PFSK-1 (cell line): ENCODE data around the gene ZNF710.

Experiments used
- SIN3A ChIP-seq: IDR thresholded peaks from 2 replicates; pipeline ENCODE4 v1.6.1; 2012; ENCODE audit warnings: mild to moderate bottlenecking, low read length, moderate library complexity, borderline replicate concordance; ENCODE audit not compliant: insufficient read depth
- TF ChIP-seq, protein P1 (sequence below), 2 experiments: IDR thresholded peaks; 2 replicates each; pipeline versions ENCODE4 v1.6.1 to v1.8.0; 2011 to 2012; ENCODE audit warnings: low read depth in 2 of 2, low read length in 2 of 2, control low read depth in 1 of 2, inconsistent platforms in 1 of 2, mild to moderate bottlenecking in 1 of 2, moderate library complexity in 1 of 2; ENCODE audit not compliant: insufficient read depth in 1 of 2

DNA sequence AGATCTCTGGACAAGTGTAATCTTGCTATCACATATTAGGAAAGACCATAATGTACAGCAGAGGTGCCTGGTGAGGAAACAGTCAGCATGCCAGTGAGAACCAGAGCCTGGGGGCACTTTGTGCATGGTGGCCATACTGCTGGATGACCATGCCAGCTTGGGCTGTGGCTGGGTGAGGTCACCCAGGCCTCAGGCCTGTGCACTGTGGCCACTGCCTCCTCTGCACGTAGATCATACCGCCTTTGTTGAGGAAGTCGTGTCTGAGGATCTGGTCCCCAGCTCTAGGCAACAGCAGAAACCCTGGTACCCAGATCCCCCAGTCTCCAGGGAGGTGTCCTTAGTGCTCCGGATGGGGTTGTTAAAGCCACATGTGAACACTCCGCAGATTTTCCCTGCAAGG, 38.9 kb downstream of the ZNF710 start:
- no peak for TF ChIP-seq SIN3A
- TF ChIP-seq, protein P1, sequence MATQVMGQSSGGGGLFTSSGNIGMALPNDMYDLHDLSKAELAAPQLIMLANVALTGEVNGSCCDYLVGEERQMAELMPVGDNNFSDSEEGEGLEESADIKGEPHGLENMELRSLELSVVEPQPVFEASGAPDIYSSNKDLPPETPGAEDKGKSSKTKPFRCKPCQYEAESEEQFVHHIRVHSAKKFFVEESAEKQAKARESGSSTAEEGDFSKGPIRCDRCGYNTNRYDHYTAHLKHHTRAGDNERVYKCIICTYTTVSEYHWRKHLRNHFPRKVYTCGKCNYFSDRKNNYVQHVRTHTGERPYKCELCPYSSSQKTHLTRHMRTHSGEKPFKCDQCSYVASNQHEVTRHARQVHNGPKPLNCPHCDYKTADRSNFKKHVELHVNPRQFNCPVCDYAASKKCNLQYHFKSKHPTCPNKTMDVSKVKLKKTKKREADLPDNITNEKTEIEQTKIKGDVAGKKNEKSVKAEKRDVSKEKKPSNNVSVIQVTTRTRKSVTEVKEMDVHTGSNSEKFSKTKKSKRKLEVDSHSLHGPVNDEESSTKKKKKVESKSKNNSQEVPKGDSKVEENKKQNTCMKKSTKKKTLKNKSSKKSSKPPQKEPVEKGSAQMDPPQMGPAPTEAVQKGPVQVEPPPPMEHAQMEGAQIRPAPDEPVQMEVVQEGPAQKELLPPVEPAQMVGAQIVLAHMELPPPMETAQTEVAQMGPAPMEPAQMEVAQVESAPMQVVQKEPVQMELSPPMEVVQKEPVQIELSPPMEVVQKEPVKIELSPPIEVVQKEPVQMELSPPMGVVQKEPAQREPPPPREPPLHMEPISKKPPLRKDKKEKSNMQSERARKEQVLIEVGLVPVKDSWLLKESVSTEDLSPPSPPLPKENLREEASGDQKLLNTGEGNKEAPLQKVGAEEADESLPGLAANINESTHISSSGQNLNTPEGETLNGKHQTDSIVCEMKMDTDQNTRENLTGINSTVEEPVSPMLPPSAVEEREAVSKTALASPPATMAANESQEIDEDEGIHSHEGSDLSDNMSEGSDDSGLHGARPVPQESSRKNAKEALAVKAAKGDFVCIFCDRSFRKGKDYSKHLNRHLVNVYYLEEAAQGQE (IDR thresholded peaks at IDR 0.05; ENCODE audit: insufficient read depth in 1 of 2, low read depth in 2 of 2, low read length in 2 of 2), result no peak
